Left ventricle myocardium inferior (tissue), 1 donor: Measurements from ENCODE around the gene UTY. TPM values are rescaled to one million over a fixed set of nuclear protein-coding genes. Genes with fewer than 3 reads are reported as not detected.
A peak's percentile ranks its signal among the peaks of the same experiment; 100 is the strongest.

Experiments
- DNase-seq: peaks from one replicate; pipeline ENCODE4 v3.0.0-alpha.2; 2020
- H3K27ac ChIP-seq: fragments of 200-600 bp; replicated peaks from 2 replicates; pipeline ENCODE4 v1.8.0; 2021
- H3K27me3 ChIP-seq: fragments of 200-600 bp; 2 replicates; pipeline ENCODE4 v1.8.0; 2021; ENCODE audit warnings: low read depth
- H3K36me3 ChIP-seq: fragments of 200-600 bp; 2 replicates; pipeline ENCODE4 v1.8.0; 2021
- H3K4me1 ChIP-seq: fragments of 200-600 bp; 2 replicates; pipeline ENCODE4 v1.8.0; 2021
- H3K4me3 ChIP-seq: fragments of 200-600 bp; 2 replicates; pipeline ENCODE4 v1.8.0; 2021; ENCODE audit warnings: mild to moderate bottlenecking, moderate library complexity
- H3K9me3 ChIP-seq: fragments of 200-600 bp; replicated peaks from 2 replicates; pipeline ENCODE4 v1.8.0; 2021
- CTCF ChIP-seq: fragments of 200-600 bp; IDR thresholded peaks from 2 replicates; pipeline ENCODE4 v1.8.0; 2021; ENCODE audit warnings: antibody characterized with exemption, mild to moderate bottlenecking, borderline replicate concordance
- intact Hi-C: fragments of 100-400 bp; cut with micrococcal nuclease; formaldehyde crosslinking; loops from one replicate; pipeline ENCODE4 v1.11.0; 2022
- total RNA-seq: library from RNA; stranded (reverse); fragmentation: NEBNext Ultra II Directional; extraction: Animal tissue kit (Norgen Biotek cat#: 25700); gene quantifications from one replicate; pipeline ENCODE4 v1.2.1, GENCODE V29; 2021
- donor health status: DM: no; HTN: yes; CAD: no; lungs with severe emphysema.

The UTY gene
- total RNA-seq, 1 donor from 2014 or later: 10.4 TPM

DNA sequence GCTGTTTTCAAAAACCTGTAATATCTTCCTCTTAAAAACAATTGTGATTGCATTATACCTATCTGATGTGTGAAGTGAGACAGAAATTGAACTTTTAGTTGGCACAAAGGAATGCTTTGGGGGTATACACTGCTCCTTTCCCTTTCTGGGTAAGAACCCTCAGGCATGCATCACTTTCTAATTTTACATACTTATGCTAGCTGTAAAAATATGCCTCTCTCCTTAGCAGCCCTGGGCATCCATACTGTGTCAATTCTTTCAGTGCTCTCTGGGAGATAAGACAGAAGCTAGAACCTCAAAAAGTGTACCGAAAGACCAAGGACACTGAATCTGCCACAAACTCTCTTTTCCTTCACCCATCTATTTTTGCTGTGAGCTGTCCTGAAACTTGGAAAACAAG lies 246.7 kb downstream of the UTY start:
- DNase-seq: no peak
- H3K4me1 ChIP-seq: peaks cover 12% of the 10 kb centered on the region
- H3K36me3 ChIP-seq: no peaks in the 10 kb centered on the region
- H3K9me3 ChIP-seq: peaks cover 11% of the 10 kb centered on the region
- intact Hi-C loops: no loop called here
- H3K4me3 ChIP-seq: no peak overlapping the region
- peak overlapping the region; percentile 57 for H3K27ac ChIP-seq
- no peaks in the 10 kb centered on the region for H3K27me3 ChIP-seq
- no peak for TF ChIP-seq CTCF

GRCh38 chrY:13227354-13227953 lies 252.4 kb downstream of the UTY start:
- H3K9me3 ChIP-seq: peaks cover 5% of the 10 kb centered on the region
- no peaks in the 10 kb centered on the region for H3K36me3 ChIP-seq
- TF ChIP-seq CTCF: no peak
- H3K27ac ChIP-seq: no peak overlapping the region
- intact Hi-C loops: no loop called here
- no peak overlapping the region for H3K4me3 ChIP-seq
- H3K27me3 ChIP-seq: no peaks in the 10 kb centered on the region
- no peak for DNase-seq
- no peaks in the 10 kb centered on the region for H3K4me1 ChIP-seq

GRCh38 chrY:13210961-13211646 lies 268.7 kb downstream of the UTY start:
- Histone ChIP-seq H3K27ac (no peak overlapping the region), H3K36me3 (no peaks in the 10 kb centered on the region), H3K4me1 (no peaks in the 10 kb centered on the region), H3K27me3 (no peaks in the 10 kb centered on the region), H3K9me3 (no peaks in the 10 kb centered on the region), H3K4me3 (no peak overlapping the region)
- no peak for DNase-seq
- TF ChIP-seq CTCF: no peak
- intact Hi-C loops: no loop called here

GRCh38 chrY:13205214-13205613 lies 274.6 kb downstream of the UTY start:
- no peak for TF ChIP-seq CTCF
- Histone ChIP-seq H3K4me1 (no peaks in the 10 kb centered on the region), H3K9me3 (no peaks in the 10 kb centered on the region), H3K4me3 (no peak overlapping the region), H3K36me3 (no peaks in the 10 kb centered on the region), H3K27me3 (no peaks in the 10 kb centered on the region), H3K27ac (no peak overlapping the region)
- intact Hi-C loops: no loop called here
- no peak for DNase-seq

Other genes with a start within 250 kb of the UTY start
- gene TMSB4Y, start 223.9 kb upstream of the UTY start, total RNA-seq: 0.66 TPM